Neural cell (in vitro differentiated cells): ENCODE results near the gene CLASP1. TPM values are rescaled to one million over a fixed set of nuclear protein-coding genes. Genes with fewer than 3 reads are reported as not detected.

Experiments
- H2AFZ ChIP-seq: fragments of 200-600, 300-800 bp; sonication (generic), shearing (Covaris generic); 2 replicates; pipeline ENCODE4 v1.6.0; 2014; ENCODE audit warnings: low read depth, mild to moderate bottlenecking, antibody characterized with exemption, low read length, moderate library complexity
- H3F3A ChIP-seq: fragments of 200-600 bp; shearing (Covaris generic); 2 replicates; pipeline ENCODE4 v1.6.1; 2016; ENCODE audit warnings: mild to moderate bottlenecking, moderate library complexity, mixed read lengths, antibody characterized with exemption, low read length; ENCODE audit not compliant: insufficient read depth, poor library complexity, severe bottlenecking
- H3K27ac ChIP-seq: fragments of 200-600, 300-800 bp; sonication (generic), shearing (Covaris generic); 2 replicates; pipeline ENCODE4 v1.5.1; 2014; ENCODE audit warnings: mild to moderate bottlenecking, low read length, moderate library complexity
- H3K27me3 ChIP-seq: fragments of 300-800, 200-600 bp; sonication (generic), shearing (Covaris generic); 2 replicates; pipeline ENCODE4 v1.6.0; 2014; ENCODE audit warnings: mild to moderate bottlenecking, low read depth, low read length, moderate library complexity; ENCODE audit not compliant: insufficient read depth
- H3K36me3 ChIP-seq: fragments of 300-800, 200-600 bp; sonication (generic), shearing (Covaris generic); 2 replicates; pipeline ENCODE4 v1.5.1; 2014; ENCODE audit warnings: mild to moderate bottlenecking, antibody characterized with exemption, low read length, moderate library complexity; ENCODE audit not compliant: insufficient read depth
- H3K4me2 ChIP-seq: fragments of 300-800, 200-600 bp; sonication (generic), shearing (Covaris generic); 2 replicates; pipeline ENCODE4 v1.6.0; 2014; ENCODE audit warnings: mild to moderate bottlenecking, low read length
- H3K4me3 ChIP-seq: fragments of 300-800, 200-600 bp; sonication (generic), shearing (Covaris generic); 2 replicates; pipeline ENCODE4 v1.5.1; 2014; ENCODE audit warnings: mild to moderate bottlenecking, low read length, moderate library complexity
- H3K79me2 ChIP-seq: fragments of 200-600 bp; shearing (Covaris generic); replicated peaks from 2 replicates; pipeline ENCODE4 v1.6.0; 2014; ENCODE audit warnings: mild to moderate bottlenecking, low read length, moderate library complexity; ENCODE audit not compliant: insufficient read depth
- H3K9ac ChIP-seq: fragments of 300-800, 200-600 bp; sonication (generic), shearing (Covaris generic); 2 replicates; pipeline ENCODE4 v1.6.1; 2016; ENCODE audit warnings: mild to moderate bottlenecking, low read length, mixed read lengths
- H3K9me2 ChIP-seq: fragments of 200-600 bp; shearing (Covaris generic); 2 replicates; pipeline ENCODE4 v1.6.1; 2016; ENCODE audit warnings: mild to moderate bottlenecking, low read length, mixed read lengths; ENCODE audit not compliant: insufficient read depth
- H3K9me3 ChIP-seq: fragments of 200-600, 300-800 bp; sonication (generic), shearing (Covaris generic); 2 replicates; pipeline ENCODE4 v1.6.1; 2016; ENCODE audit warnings: mild to moderate bottlenecking, mixed run types, low read length, moderate library complexity, mixed read lengths
- H4K20me1 ChIP-seq: fragments of 200-600 bp; shearing (Covaris generic); 2 replicates; pipeline ENCODE4 v1.6.1; 2016; ENCODE audit warnings: mild to moderate bottlenecking, mixed run types; ENCODE audit not compliant: insufficient read depth
- CTCF ChIP-seq: fragments of 450-650 bp; IDR thresholded peaks from 2 replicates; pipeline ENCODE4 v1.5.1; 2014; ENCODE audit warnings: antibody characterized with exemption, mild to moderate bottlenecking, moderate library complexity; ENCODE audit not compliant: poor library complexity, severe bottlenecking
- EP300 ChIP-seq: fragments of 450-650 bp; conservative IDR thresholded peaks from 2 replicates; pipeline ENCODE4 v1.6.1; 2014; ENCODE audit warnings: antibody characterized with exemption, mild to moderate bottlenecking, moderate library complexity; ENCODE audit not compliant: poor library complexity, severe bottlenecking
- EZH2 ChIP-seq: fragments of 200-600, 300-800 bp; shearing (Covaris generic), sonication (generic); IDR thresholded peaks from 2 replicates; pipeline ENCODE4 v1.6.1; 2014; ENCODE audit warnings: antibody characterized with exemption, low read length, borderline replicate concordance, mild to moderate bottlenecking; ENCODE audit not compliant: insufficient read depth, poor library complexity, severe bottlenecking
- MXI1 ChIP-seq: fragments of 450-650 bp; conservative IDR thresholded peaks from 2 replicates; pipeline ENCODE4 v1.6.1; 2014; ENCODE audit warnings: antibody characterized with exemption, mild to moderate bottlenecking; ENCODE audit not compliant: poor library complexity, severe bottlenecking
- POLR2AphosphoS5 ChIP-seq: IDR thresholded peaks from 2 replicates; pipeline ENCODE4 v1.6.1; 2012
- RAD21 ChIP-seq: fragments of 450-650 bp; conservative IDR thresholded peaks from 2 replicates; pipeline ENCODE4 v1.6.1; 2014; ENCODE audit warnings: antibody characterized with exemption, mild to moderate bottlenecking, moderate library complexity
- SMC3 ChIP-seq: fragments of 450-650 bp; conservative IDR thresholded peaks from 2 replicates; pipeline ENCODE4 v1.6.1; 2014; ENCODE audit warnings: antibody characterized with exemption, mild to moderate bottlenecking, moderate library complexity; ENCODE audit not compliant: poor library complexity
- TAF1 ChIP-seq: IDR thresholded peaks from 2 replicates; pipeline ENCODE4 v1.6.1; 2012; ENCODE audit warnings: low read depth
- polyA plus RNA-seq: library from polyadenylated mRNA; depleted of rRNA; stranded (reverse); fragments of >200 nt; gene quantifications from 2 replicates; pipeline ENCODE4 v1.2.3, GENCODE V29; 2014
- TF ChIP-seq, protein P1 (sequence below): IDR thresholded peaks from 2 replicates; pipeline ENCODE4 v1.6.1; 2012; ENCODE audit warnings: borderline replicate concordance

The CLASP1 gene
- polyA plus RNA-seq, 1 donor from 2014 or later: 41.3 TPM

GRCh38 chr2:121377646-121378045, 271.6 kb downstream of the CLASP1 start:
- Histone ChIP-seq H3K9me2 (no peaks in the 10 kb centered on the region), H3K9ac (no peak overlapping the region), H3F3A (no peaks in the 10 kb centered on the region), H3K9me3 (no peaks in the 10 kb centered on the region), H3K4me3 (no peak overlapping the region), H4K20me1 (no peaks in the 10 kb centered on the region), H3K79me2 (no peaks in the 10 kb centered on the region), H3K27ac (no peak overlapping the region), H3K4me2 (no peak overlapping the region), H3K27me3 (no peaks in the 10 kb centered on the region), H3K36me3 (peaks cover 10% of the 10 kb centered on the region), H2AFZ (no peak overlapping the region)
- TF ChIP-seq EP300 (no peak), RAD21 (no peak), MXI1 (no peak), SMC3 (no peak), TAF1 (no peak), EZH2 (no peak), CTCF (no peak), POLR2AphosphoS5 (no peak)
- TF ChIP-seq, protein P1, sequence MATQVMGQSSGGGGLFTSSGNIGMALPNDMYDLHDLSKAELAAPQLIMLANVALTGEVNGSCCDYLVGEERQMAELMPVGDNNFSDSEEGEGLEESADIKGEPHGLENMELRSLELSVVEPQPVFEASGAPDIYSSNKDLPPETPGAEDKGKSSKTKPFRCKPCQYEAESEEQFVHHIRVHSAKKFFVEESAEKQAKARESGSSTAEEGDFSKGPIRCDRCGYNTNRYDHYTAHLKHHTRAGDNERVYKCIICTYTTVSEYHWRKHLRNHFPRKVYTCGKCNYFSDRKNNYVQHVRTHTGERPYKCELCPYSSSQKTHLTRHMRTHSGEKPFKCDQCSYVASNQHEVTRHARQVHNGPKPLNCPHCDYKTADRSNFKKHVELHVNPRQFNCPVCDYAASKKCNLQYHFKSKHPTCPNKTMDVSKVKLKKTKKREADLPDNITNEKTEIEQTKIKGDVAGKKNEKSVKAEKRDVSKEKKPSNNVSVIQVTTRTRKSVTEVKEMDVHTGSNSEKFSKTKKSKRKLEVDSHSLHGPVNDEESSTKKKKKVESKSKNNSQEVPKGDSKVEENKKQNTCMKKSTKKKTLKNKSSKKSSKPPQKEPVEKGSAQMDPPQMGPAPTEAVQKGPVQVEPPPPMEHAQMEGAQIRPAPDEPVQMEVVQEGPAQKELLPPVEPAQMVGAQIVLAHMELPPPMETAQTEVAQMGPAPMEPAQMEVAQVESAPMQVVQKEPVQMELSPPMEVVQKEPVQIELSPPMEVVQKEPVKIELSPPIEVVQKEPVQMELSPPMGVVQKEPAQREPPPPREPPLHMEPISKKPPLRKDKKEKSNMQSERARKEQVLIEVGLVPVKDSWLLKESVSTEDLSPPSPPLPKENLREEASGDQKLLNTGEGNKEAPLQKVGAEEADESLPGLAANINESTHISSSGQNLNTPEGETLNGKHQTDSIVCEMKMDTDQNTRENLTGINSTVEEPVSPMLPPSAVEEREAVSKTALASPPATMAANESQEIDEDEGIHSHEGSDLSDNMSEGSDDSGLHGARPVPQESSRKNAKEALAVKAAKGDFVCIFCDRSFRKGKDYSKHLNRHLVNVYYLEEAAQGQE: no peak

GRCh38 chr2:121376535-121377250, 272.6 kb downstream of the CLASP1 start:
- Histone ChIP-seq H3K9me3 (no peaks in the 10 kb centered on the region), H3K4me3 (no peak overlapping the region), H3K27ac (no peak overlapping the region), H2AFZ (no peak overlapping the region), H3K79me2 (no peaks in the 10 kb centered on the region), H3F3A (no peaks in the 10 kb centered on the region), H3K4me2 (no peak overlapping the region), H3K9ac (no peak overlapping the region), H3K9me2 (no peaks in the 10 kb centered on the region), H3K36me3 (peaks cover 10% of the 10 kb centered on the region), H3K27me3 (no peaks in the 10 kb centered on the region), H4K20me1 (no peaks in the 10 kb centered on the region)
- TF ChIP-seq POLR2AphosphoS5 (no peak), MXI1 (no peak), SMC3 (no peak), CTCF (no peak), TAF1 (no peak), EP300 (no peak), EZH2 (no peak), RAD21 (no peak)
- TF ChIP-seq, protein P1: no peak
